OCI-LY1 (cell line): Measurements from ENCODE around the gene NFIB.

Source experiments
- H2AFZ ChIP-seq: fragments of 200-600 bp; sonication (generic), shearing (Covaris generic); 2 replicates; pipeline ENCODE4 v1.6.0; 2014; ENCODE audit warnings: antibody characterized with exemption, mild to moderate bottlenecking, low read length
- H3F3A ChIP-seq: fragments of 200-600 bp; sonication (generic), shearing (Covaris generic); 2 replicates; pipeline ENCODE4 v1.6.0; 2014; ENCODE audit warnings: mild to moderate bottlenecking, antibody characterized with exemption, low read length, moderate library complexity; ENCODE audit not compliant: insufficient read depth
- H3K27ac ChIP-seq: fragments of 200-600 bp; sonication (generic); 2 replicates; pipeline ENCODE4 v1.5.1; 2014; ENCODE audit warnings: low read length, mixed run types, mild to moderate bottlenecking, low read depth; ENCODE audit not compliant: poor library complexity, severe bottlenecking
- H3K27me3 ChIP-seq: fragments of 200-600 bp; sonication (generic); 2 replicates; pipeline ENCODE4 v1.6.0; 2014; ENCODE audit warnings: antibody characterized with exemption, mild to moderate bottlenecking, low read length, moderate library complexity; ENCODE audit not compliant: insufficient read depth
- H3K36me3 ChIP-seq: fragments of 200-600 bp; sonication (generic); 2 replicates; pipeline ENCODE4 v1.6.1; 2014; ENCODE audit warnings: mild to moderate bottlenecking, antibody characterized with exemption, low read length, moderate library complexity, mixed read lengths; ENCODE audit not compliant: insufficient read depth
- H3K4me1 ChIP-seq: fragments of 200-600 bp; sonication (generic); 2 replicates; pipeline ENCODE4 v1.5.1; 2014; ENCODE audit warnings: mild to moderate bottlenecking, low read length, moderate library complexity; ENCODE audit not compliant: insufficient read depth, severe bottlenecking
- H3K4me2 ChIP-seq: fragments of 200-600 bp; sonication (generic), shearing (Covaris generic); 2 replicates; pipeline ENCODE4 v1.6.1; 2014; ENCODE audit warnings: low read length
- H3K4me3 ChIP-seq: fragments of 200-600 bp; sonication (generic); 2 replicates; pipeline ENCODE4 v1.5.1; 2014; ENCODE audit warnings: low read length, low read depth, mild to moderate bottlenecking, mixed read lengths; ENCODE audit not compliant: poor library complexity, severe bottlenecking
- H3K79me2 ChIP-seq: fragments of 200-600 bp; shearing (Covaris generic); 2 replicates; pipeline ENCODE4 v1.6.1; 2016; ENCODE audit warnings: mixed run types, low read length, mixed read lengths; ENCODE audit not compliant: insufficient read depth
- H3K9ac ChIP-seq: fragments of 200-600 bp; sonication (generic), shearing (Covaris generic); 2 replicates; pipeline ENCODE4 v1.6.1; 2014; ENCODE audit warnings: mild to moderate bottlenecking, low read length, mixed read lengths
- H3K9me2 ChIP-seq: fragments of 200-600 bp; sonication (generic), shearing (Covaris generic); 2 replicates; pipeline ENCODE4 v1.6.1; 2014; ENCODE audit warnings: low read depth, mild to moderate bottlenecking, low read length, mixed read lengths
- H3K9me3 ChIP-seq: fragments of 200-600 bp; shearing (Covaris generic); 2 replicates; pipeline ENCODE4 v1.6.1; 2014; ENCODE audit warnings: low read length, mixed read lengths
- H4K20me1 ChIP-seq: fragments of 200-600 bp; sonication (generic), shearing (Covaris generic); 2 replicates; pipeline ENCODE4 v1.6.0; 2016; ENCODE audit warnings: mild to moderate bottlenecking, low read length; ENCODE audit not compliant: insufficient read depth
- CTCF ChIP-seq: fragments of 200-600 bp; sonication (generic), shearing (Covaris generic); IDR thresholded peaks from 2 replicates; pipeline ENCODE4 v1.5.1; 2017; ENCODE audit warnings: mild to moderate bottlenecking, antibody characterized with exemption, low read length, moderate library complexity, mixed read lengths
- EZH2 ChIP-seq: fragments of 200-600 bp; sonication (generic), shearing (Covaris generic); IDR thresholded peaks from 2 replicates; pipeline ENCODE4 v1.8.0; 2017; ENCODE audit warnings: borderline replicate concordance, mixed run types, mild to moderate bottlenecking, antibody characterized with exemption, low read length, moderate library complexity, mixed read lengths

The NFIB gene

GRCh38 chr9:14106699-14107098, 207.2 kb downstream of the NFIB start:
- H3K79me2 ChIP-seq = no peaks in the 10 kb centered on the region
- H3K36me3 ChIP-seq = no peaks in the 10 kb centered on the region
- H3K4me3 ChIP-seq = no peak overlapping the region
- no peaks in the 10 kb centered on the region for H3K9me3 ChIP-seq
- H3K27me3 ChIP-seq = no peaks in the 10 kb centered on the region
- H3F3A ChIP-seq = no peaks in the 10 kb centered on the region
- no peak for TF ChIP-seq EZH2
- TF ChIP-seq CTCF = no peak
- H3K27ac ChIP-seq = no peak overlapping the region
- H4K20me1 ChIP-seq = no peaks in the 10 kb centered on the region
- H3K9me2 ChIP-seq = no peaks in the 10 kb centered on the region
- no peaks in the 10 kb centered on the region for H3K4me1 ChIP-seq
- H3K9ac ChIP-seq = no peak overlapping the region
- H2AFZ ChIP-seq = no peak overlapping the region
- no peak overlapping the region for H3K4me2 ChIP-seq

- no peaks in the 10 kb centered on the region for H3K36me3 ChIP-seq
- H3K9me2 ChIP-seq = no peaks in the 10 kb centered on the region
- H3K79me2 ChIP-seq = no peaks in the 10 kb centered on the region
- H3K4me1 ChIP-seq = no peaks in the 10 kb centered on the region
- H3K4me3 ChIP-seq = no peak overlapping the region
- no peak overlapping the region for H3K4me2 ChIP-seq
- no peaks in the 10 kb centered on the region for H4K20me1 ChIP-seq
- no peaks in the 10 kb centered on the region for H3F3A ChIP-seq
- no peak overlapping the region for H3K9ac ChIP-seq
- no peak overlapping the region for H3K27ac ChIP-seq
- H3K9me3 ChIP-seq = no peaks in the 10 kb centered on the region
- TF ChIP-seq EZH2 (no peak), CTCF (no peak)
- H2AFZ ChIP-seq = no peak overlapping the region
- H3K27me3 ChIP-seq = no peaks in the 10 kb centered on the region
Measured at GRCh38 chr9:14104496-14104895, 209.4 kb downstream of the NFIB start.

GRCh38 chr9:14103115-14103514, 210.8 kb downstream of the NFIB start:
- Histone ChIP-seq H3K36me3 (no peaks in the 10 kb centered on the region), H3K27me3 (no peaks in the 10 kb centered on the region), H3K9me3 (no peaks in the 10 kb centered on the region), H3K4me1 (no peaks in the 10 kb centered on the region), H3K4me2 (no peak overlapping the region), H3K27ac (no peak overlapping the region), H3K9ac (no peak overlapping the region), H3F3A (no peaks in the 10 kb centered on the region), H2AFZ (no peak overlapping the region), H3K79me2 (no peaks in the 10 kb centered on the region), H4K20me1 (no peaks in the 10 kb centered on the region), H3K4me3 (no peak overlapping the region), H3K9me2 (no peaks in the 10 kb centered on the region)
- no peak for TF ChIP-seq EZH2

- no peak overlapping the region for H3K27ac ChIP-seq
- H3K4me3 ChIP-seq = no peak overlapping the region
- no peaks in the 10 kb centered on the region for H3K79me2 ChIP-seq
- no peak overlapping the region for H3K4me2 ChIP-seq
- H4K20me1 ChIP-seq = no peaks in the 10 kb centered on the region
- H3K9me3 ChIP-seq = no peaks in the 10 kb centered on the region
- H3K9ac ChIP-seq = no peak overlapping the region
- no peaks in the 10 kb centered on the region for H3K27me3 ChIP-seq
- no peak overlapping the region for H2AFZ ChIP-seq
- TF ChIP-seq CTCF = no peak
- TF ChIP-seq EZH2 = no peak
- no peaks in the 10 kb centered on the region for H3K36me3 ChIP-seq
- H3F3A ChIP-seq = no peaks in the 10 kb centered on the region
- H3K9me2 ChIP-seq = no peaks in the 10 kb centered on the region
- H3K4me1 ChIP-seq = no peaks in the 10 kb centered on the region
Measured at GRCh38 chr9:14099737-14100136, 214.2 kb downstream of the NFIB start.
